ENCODE data around the gene LDB3.

Gene LDB3

GRCh38 chr10:86674912-86675311 lies 6.6 kb downstream of the LDB3 start:
- TF ChIP-seq, protein P1, sequence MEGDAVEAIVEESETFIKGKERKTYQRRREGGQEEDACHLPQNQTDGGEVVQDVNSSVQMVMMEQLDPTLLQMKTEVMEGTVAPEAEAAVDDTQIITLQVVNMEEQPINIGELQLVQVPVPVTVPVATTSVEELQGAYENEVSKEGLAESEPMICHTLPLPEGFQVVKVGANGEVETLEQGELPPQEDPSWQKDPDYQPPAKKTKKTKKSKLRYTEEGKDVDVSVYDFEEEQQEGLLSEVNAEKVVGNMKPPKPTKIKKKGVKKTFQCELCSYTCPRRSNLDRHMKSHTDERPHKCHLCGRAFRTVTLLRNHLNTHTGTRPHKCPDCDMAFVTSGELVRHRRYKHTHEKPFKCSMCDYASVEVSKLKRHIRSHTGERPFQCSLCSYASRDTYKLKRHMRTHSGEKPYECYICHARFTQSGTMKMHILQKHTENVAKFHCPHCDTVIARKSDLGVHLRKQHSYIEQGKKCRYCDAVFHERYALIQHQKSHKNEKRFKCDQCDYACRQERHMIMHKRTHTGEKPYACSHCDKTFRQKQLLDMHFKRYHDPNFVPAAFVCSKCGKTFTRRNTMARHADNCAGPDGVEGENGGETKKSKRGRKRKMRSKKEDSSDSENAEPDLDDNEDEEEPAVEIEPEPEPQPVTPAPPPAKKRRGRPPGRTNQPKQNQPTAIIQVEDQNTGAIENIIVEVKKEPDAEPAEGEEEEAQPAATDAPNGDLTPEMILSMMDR (conservative IDR thresholded peaks at IDR 0.05; ENCODE audit: control insufficient read depth, insufficient read depth, low read depth, low read length) = no peak
- no peak for DNase-seq (ENCODE audit: low read depth)
- no peak overlapping the region for H3K4me3 ChIP-seq (ENCODE audit: control insufficient read depth, low read depth, low read length)

DNA sequence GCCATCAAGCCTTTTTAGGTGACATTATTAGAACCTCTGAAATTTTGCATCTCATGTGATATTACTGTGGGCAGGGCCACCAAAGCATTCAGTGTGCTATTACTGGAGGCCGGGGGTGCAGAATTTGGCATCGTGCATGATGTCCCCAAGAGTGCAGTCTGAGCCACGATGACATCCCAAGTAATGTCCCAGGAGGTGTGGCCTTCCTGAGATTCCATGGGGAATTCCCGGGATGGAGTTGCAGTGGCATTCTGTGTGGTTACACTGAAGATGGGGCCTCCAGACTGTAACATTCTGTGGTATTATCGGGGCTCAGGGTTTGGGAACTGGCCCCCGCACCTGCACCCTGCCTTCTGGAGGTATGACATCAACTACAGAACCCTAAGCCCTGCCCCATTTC lies 9.1 kb downstream of the LDB3 start:
- TF ChIP-seq, protein P1 (conservative IDR thresholded peaks at IDR 0.05; ENCODE audit: control insufficient read depth, insufficient read depth, low read depth, low read length) = no peak
- DNase-seq (ENCODE audit: low read depth) = no peak
- no peak overlapping the region for H3K4me3 ChIP-seq (ENCODE audit: control insufficient read depth, low read depth, low read length)

DNA sequence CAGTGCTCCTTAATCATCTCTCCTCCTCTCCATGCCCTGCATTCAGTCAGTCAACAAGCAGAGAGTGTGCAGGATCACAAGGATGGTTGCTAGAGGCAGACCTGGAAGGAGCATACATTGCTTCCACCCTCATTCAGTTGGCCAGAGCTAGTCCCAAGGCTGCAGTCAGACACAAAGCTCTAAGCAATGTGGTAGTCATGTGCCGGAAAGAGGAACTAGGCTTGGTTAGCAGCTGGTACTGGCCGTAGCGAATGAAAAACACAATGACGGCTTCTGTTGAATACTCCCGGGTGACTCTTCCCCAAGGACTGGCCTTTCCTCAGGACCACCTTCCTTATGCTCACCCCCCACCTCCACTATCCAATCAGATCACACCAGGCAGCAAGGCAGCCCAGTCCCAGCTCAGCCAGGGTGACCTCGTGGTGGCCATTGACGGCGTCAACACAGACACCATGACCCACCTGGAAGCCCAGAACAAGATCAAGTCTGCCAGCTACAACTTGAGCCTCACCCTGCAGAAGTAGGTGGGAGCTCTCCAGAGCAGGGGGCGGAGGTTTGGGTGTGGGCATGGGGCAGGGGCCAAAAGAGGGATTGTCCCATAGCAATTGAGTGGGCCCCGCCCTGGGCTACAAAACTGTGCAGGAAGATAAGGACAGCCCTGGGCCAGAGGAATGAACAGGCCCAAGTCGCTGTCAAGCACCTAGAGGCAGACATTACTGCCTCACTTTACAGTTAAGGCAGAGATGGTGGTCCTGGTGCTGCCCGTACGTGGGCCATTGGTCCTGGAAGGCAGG lies 10.9 kb downstream of the LDB3 start:
- TF ChIP-seq, protein P1 (conservative IDR thresholded peaks at IDR 0.05; ENCODE audit: control insufficient read depth, insufficient read depth, low read depth, low read length) = no peak
- DNase-seq (ENCODE audit: low read depth) = no peak
- no peak overlapping the region for H3K4me3 ChIP-seq (ENCODE audit: control insufficient read depth, low read depth, low read length)

DNA sequence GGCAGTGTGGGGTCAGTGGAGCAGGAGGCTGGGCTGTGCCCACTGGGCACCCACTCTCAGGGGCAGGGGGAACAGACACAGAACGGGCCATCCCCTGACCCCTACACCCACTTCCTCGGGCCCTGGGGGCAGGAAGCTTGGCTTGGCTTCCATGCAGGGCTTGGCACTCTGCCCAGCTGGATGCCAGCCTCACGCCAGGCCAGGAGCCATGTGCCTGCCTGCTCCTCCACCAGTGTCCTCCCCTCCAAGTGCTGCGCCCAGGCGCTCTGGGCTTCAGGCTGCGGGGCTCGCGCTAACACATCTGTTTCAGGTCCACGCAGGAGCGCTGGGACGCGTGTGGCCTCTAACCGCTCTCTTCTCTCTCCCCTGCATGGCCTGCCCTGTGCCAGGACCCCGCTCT lies 12.7 kb downstream of the LDB3 start:
- TF ChIP-seq, protein P1 (conservative IDR thresholded peaks at IDR 0.05; ENCODE audit: control insufficient read depth, insufficient read depth, low read depth, low read length) = no peak

DNA sequence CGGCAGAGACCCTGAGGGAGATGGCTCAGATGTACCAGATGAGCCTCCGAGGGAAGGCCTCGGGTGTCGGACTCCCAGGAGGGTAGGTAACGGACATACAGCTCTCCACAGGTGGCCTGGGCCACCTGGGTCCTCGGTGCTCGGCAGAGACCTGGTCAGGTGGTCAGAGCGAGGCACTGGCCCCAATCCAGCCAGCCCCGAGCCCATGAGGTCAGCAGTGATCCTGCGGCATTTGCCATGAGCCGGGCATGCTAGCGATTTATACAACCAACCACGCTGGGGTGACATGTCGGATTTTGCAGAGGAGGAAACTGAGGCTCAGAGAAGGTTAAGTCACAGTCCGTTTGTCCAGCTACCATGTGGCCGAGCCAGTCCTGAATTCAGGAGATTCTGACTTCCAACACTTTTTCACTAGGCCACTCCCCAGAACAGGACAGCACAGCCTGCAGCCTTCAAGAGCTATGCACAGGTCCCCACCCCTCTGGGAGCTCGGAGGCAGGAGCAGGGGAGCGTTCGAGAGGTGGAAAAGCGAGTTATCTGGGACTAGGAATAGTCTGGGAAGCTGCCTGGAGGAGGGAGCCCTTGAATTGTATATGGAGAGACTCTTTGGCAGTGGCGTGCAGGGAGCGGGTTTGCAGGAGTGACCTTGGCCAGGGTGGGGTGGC lies 13.5 kb downstream of the LDB3 start:
- TF ChIP-seq, protein P1 (conservative IDR thresholded peaks at IDR 0.05; ENCODE audit: control insufficient read depth, insufficient read depth, low read depth, low read length) = no peak
- no peak for DNase-seq (ENCODE audit: low read depth)
- H3K4me3 ChIP-seq (ENCODE audit: control insufficient read depth, low read depth, low read length) = no peak overlapping the region

More for the DNA sequence above, 12.7 kb downstream of the LDB3 start:
- no peak for DNase-seq (ENCODE audit: low read depth)
- H3K4me3 ChIP-seq (ENCODE audit: control insufficient read depth, low read depth, low read length) = no peak overlapping the region

- TF ChIP-seq, protein P1 (conservative IDR thresholded peaks at IDR 0.05; ENCODE audit: control insufficient read depth, insufficient read depth, low read depth, low read length) = no peak
- no peak overlapping the region for H3K4me3 ChIP-seq (ENCODE audit: control insufficient read depth, low read depth, low read length)
These were observed 14.4 kb downstream of the LDB3 start for GRCh38 chr10:86682675-86683074.

More at GRCh38 chr10:86682675-86683074, 14.4 kb downstream of the LDB3 start:
- no peak for DNase-seq (ENCODE audit: low read depth)

All from fibroblast of mammary gland (primary cell).